Tibial nerve (tissue), 4 donors: ENCODE data around the gene DENND2D. TPM values are rescaled to one million over a fixed set of nuclear protein-coding genes. Genes with fewer than 3 reads are reported as not detected.

Source experiments
- DNase-seq, 2 donors: peaks; one replicate each; pipeline ENCODE4 v3.0.0-alpha.2; 2019; ENCODE audit warnings: low spot score in 2 of 2
- H3K27ac ChIP-seq, 4 donors: fragments of 200-600 bp; sonication (generic) in 3 of 4; one replicate each; pipeline ENCODE4 v1.5.1; 2017 to 2019; ENCODE audit warnings: mild to moderate bottlenecking in 1 of 4
- H3K27me3 ChIP-seq, 2 donors: fragments of 200-600 bp; sonication (generic) in 1 of 2; one replicate each; pipeline versions ENCODE4 v1.5.1 to v1.6.0; 2017 to 2019
- H3K36me3 ChIP-seq, 3 donors: fragments of 200-600 bp; sonication (generic); one replicate each; pipeline ENCODE4 v1.5.1; 2018 to 2019
- H3K4me1 ChIP-seq, 4 donors: fragments of 200-600 bp; sonication (generic) in 3 of 4; one replicate each; pipeline ENCODE4 v1.5.1; 2017 to 2019
- H3K4me3 ChIP-seq, 4 donors: fragments of 200-600 bp; sonication (generic) in 3 of 4; one replicate each; pipeline ENCODE4 v1.5.1; 2017 to 2019; ENCODE audit warnings: mild to moderate bottlenecking in 1 of 4, moderate library complexity in 1 of 4
- H3K9me3 ChIP-seq, 4 donors: fragments of 200-600 bp; sonication (generic) in 3 of 4; one replicate each; pipeline ENCODE4 v1.5.1; 2017 to 2019
- EP300 ChIP-seq, 2 donors: sonication (generic); formaldehyde crosslinking; IDR thresholded peaks; one replicate each; pipeline ENCODE4 v1.6.1; 2017; ENCODE audit warnings: antibody characterized with exemption in 2 of 2, mild to moderate bottlenecking in 1 of 2
- POLR2A ChIP-seq, 2 donors: fragments of 450-650 bp; IDR thresholded peaks; one replicate each; pipeline ENCODE4 v1.6.1; 2017; ENCODE audit warnings: antibody characterized with exemption in 2 of 2, mild to moderate bottlenecking in 2 of 2, moderate library complexity in 2 of 2
- WGBS, 2 donors: methylation state at CpG; one replicate each; pipeline ENCODE4 v1.1.5; 2018; 5-methylcytosine and 5-hydroxymethylcytosine counted together
- total RNA-seq, 4 donors: library from RNA; depleted of rRNA; stranded (reverse); fragments of >200 nt; gene quantifications; one replicate each; pipeline ENCODE4 v1.1.0, GENCODE V29; 2016
- TF ChIP-seq, protein P1 (sequence below), 5 experiments: fragments of 200-600 bp in 3 of 5; fragments of 450-650 bp in 2 of 5; sonication (generic) in 3 of 5; IDR thresholded peaks; one replicate each; pipeline ENCODE4 v1.5.1; 2016 to 2019; ENCODE audit warnings: antibody characterized with exemption in 5 of 5, mild to moderate bottlenecking in 3 of 5, moderate library complexity in 2 of 5

The DENND2D gene
- total RNA-seq, 4 donors from 2014 or later: 4.8 to 21.6 (median 8.2) TPM

DNA sequence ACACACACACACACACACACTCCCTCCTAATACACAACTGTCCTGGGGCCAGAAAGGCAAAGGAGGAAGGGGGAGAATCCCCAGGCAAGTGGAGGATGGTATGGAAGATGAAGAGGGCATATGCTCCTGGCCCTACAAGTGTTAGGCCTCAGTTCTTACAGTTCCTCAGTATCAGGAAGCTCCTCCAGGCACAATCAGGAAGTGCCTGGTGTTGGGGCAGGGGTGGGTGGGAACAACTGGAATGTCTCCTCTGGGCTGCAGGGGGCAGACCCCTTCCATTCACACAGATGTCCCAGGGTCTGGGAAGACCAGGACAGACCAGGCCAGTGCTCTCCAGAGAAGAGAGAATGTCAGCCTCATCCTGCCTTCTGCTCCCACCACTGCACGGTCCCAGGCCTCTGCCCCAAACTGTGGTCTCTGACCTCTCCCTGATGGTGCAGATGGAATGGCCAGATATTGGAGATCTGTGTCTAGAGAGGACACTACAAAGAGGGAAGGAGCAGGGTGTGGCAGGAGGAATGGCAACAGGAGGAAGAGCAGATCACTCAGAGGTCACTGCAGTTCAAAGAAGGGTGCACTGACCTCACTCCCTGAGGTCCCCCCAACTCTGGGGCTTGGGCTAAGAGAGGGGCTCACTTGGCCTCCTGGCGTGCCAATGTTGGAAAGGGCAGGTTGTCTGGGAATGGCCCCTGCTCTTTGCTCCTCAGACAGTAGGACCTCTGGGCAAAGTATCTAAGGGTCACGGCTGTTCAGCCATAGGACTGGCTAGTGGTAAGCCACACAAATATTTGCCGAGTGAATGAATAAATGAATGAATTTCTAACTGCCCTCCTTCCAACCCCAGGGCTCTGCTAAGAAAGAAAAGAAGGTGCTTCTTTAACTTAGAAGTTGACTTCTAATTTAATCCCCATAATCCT is 2.5 kb upstream of the DENND2D start:
- H3K9me3 ChIP-seq: no peaks in the 10 kb centered on the region
- no peaks in the 10 kb centered on the region for H3K36me3 ChIP-seq
- H3K27ac ChIP-seq: peak overlapping the region in 1 of 4 donors; percentile 98
- H3K4me1 ChIP-seq: peaks cover 0 to 40% (median 27%) of the 10 kb centered on the region in 4 donors
- 76 to 80% methylated on average over 4 of the region's 4 CpGs for WGBS, 2 donors
- peak overlapping the region in 2 of 4 donors; percentile 72 to 80 for H3K4me3 ChIP-seq
- H3K27me3 ChIP-seq: peaks cover 0 to 10% of the 10 kb centered on the region in 2 donors
- TF ChIP-seq EP300 (IDR thresholded peaks at IDR 0.05): no peak
- TF ChIP-seq, protein P1, sequence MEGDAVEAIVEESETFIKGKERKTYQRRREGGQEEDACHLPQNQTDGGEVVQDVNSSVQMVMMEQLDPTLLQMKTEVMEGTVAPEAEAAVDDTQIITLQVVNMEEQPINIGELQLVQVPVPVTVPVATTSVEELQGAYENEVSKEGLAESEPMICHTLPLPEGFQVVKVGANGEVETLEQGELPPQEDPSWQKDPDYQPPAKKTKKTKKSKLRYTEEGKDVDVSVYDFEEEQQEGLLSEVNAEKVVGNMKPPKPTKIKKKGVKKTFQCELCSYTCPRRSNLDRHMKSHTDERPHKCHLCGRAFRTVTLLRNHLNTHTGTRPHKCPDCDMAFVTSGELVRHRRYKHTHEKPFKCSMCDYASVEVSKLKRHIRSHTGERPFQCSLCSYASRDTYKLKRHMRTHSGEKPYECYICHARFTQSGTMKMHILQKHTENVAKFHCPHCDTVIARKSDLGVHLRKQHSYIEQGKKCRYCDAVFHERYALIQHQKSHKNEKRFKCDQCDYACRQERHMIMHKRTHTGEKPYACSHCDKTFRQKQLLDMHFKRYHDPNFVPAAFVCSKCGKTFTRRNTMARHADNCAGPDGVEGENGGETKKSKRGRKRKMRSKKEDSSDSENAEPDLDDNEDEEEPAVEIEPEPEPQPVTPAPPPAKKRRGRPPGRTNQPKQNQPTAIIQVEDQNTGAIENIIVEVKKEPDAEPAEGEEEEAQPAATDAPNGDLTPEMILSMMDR (IDR thresholded peaks at IDR 0.05): no peak
- TF ChIP-seq POLR2A (IDR thresholded peaks at IDR 0.05): no peak
- DNase-seq: no peak

DNA sequence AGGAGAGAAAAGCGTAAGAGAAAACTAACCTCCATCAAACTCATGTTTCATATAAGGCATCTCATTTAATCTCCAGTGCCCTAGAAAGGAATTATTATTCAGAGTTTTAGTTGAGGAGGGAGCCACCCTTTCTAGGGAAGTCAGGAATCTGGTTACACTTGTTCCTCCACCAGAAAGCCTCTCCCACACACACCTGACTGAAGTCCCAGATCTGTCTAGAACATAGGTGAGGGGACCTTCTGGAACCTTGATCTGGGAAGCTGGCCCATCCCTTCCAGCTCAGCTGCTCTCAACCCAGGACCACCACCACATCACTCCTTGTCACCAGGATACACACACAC is 1.9 kb upstream of the DENND2D start:
- Histone ChIP-seq H3K9me3 (no peaks in the 10 kb centered on the region), H3K27me3 (peaks cover 0 to 10% of the 10 kb centered on the region in 2 donors), H3K4me1 (peaks cover 0 to 40% (median 27%) of the 10 kb centered on the region in 4 donors), H3K36me3 (no peaks in the 10 kb centered on the region), H3K27ac (no peak overlapping the region), H3K4me3 (no peak overlapping the region)
- 96 to 97% methylated on average over 1 of the region's 1 CpG for WGBS, 2 donors
- DNase-seq: no peak
- TF ChIP-seq, protein P1 (IDR thresholded peaks at IDR 0.05): no peak

DNA sequence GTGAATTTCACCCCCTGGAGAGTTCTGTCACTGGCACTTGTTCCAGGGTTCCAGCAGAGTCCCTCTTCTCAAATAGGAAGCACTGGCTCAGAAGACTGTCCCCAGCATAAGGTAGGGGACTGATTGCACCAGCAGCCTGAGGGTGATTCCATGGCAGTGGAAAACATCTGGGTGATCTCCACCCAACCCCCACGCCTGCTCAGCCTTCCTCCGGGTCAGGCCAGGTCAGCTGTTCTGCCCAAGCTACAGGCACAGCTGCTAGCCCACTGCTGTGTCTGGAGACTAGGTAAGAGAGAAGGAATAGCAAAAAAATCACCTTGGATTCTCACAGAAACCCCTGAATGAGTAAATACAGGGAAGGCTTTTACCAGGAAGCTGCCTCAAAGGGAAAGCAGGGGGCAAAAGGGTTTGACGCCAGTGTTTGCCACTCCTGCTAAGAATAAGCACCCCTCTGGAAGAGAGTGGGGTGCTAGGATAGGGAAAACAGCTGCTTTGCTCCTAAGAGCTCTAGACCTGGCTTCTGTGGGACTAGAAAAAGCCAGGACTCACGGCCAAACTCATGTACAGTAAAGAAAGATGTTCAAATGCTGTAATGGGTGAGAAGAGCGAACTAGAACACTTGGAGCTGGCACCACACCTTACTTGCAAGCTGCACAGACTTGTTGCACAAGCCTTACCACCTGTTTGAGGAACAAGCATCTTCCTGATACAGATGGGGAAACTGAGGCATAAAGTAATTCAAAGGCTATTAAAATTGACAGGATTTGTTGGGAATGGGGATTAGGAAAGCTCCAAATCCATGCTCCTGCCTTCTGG is 1.0 kb upstream of the DENND2D start:
- Histone ChIP-seq H3K27me3 (peaks cover 0 to 10% of the 10 kb centered on the region in 2 donors), H3K9me3 (no peaks in the 10 kb centered on the region), H3K36me3 (no peaks in the 10 kb centered on the region), H3K4me3 (peak overlapping the region in 1 of 4 donors; percentile 3), H3K27ac (peak overlapping the region in 2 of 4 donors; percentile 42 to 73), H3K4me1 (peaks cover 0 to 40% (median 27%) of the 10 kb centered on the region in 4 donors)
- DNase-seq: no peak
- TF ChIP-seq, protein P1 (IDR thresholded peaks at IDR 0.05): no peak
- no peak for TF ChIP-seq EP300 (IDR thresholded peaks at IDR 0.05)
- TF ChIP-seq POLR2A (IDR thresholded peaks at IDR 0.05): no peak
- WGBS, 2 donors: 61 to 63% methylated on average over 5 of the region's 5 CpGs

DNA sequence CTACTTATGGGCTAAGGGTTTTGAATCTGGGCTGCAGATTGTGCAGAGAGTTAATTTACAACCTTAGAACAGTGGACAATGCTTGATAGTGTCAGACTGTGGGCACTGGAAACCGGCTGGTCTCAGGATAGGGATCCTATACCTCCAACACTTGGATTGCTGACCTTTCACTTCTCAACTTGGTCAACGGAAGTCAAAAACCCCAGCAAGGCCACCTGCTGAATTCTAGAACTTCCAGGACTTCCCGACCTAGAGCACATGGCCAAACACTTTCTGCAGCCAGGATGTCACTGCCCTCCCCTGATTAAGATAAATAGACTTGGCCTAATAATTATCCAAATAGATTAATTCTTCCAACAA is 336 bp upstream of the DENND2D start:
- no peak for DNase-seq
- no peaks in the 10 kb centered on the region for H3K9me3 ChIP-seq
- peak overlapping the region in 3 of 4 donors; percentile 46 to 73 (median 52) for H3K27ac ChIP-seq
- peaks cover 0 to 10% of the 10 kb centered on the region in 2 donors for H3K27me3 ChIP-seq
- 66 to 71% methylated on average over 3 of the region's 3 CpGs for WGBS, 2 donors
- peaks cover 0 to 40% (median 27%) of the 10 kb centered on the region in 4 donors for H3K4me1 ChIP-seq
- TF ChIP-seq EP300 (IDR thresholded peaks at IDR 0.05): no peak
- no peaks in the 10 kb centered on the region for H3K36me3 ChIP-seq
- peak overlapping the region in 1 of 4 donors; percentile 21 for H3K4me3 ChIP-seq

DNA sequence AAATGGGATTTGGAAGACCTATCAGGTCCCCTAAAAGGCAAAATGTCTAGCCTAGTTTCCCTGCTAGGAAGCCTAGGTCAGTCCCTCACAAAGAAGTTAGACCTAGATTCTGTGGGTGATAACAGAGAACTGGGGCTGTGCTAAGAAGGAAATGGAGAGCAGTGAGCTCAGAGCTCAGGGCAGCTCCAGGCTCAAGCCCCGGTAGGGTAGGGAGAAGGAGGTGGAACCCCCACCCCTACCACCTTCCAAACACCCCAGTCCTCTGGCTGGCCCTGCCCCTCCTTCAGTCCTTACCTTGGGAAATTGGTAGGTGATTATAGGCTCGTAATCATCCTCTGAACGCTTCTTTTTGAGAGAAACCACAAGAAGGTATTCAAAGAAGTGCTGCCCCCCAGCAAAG is 1.1 kb downstream of the DENND2D start:
- no peak for DNase-seq
- peak overlapping the region in 2 of 4 donors; percentile 28 to 29 for H3K4me3 ChIP-seq
- WGBS, 2 donors: 82 to 98% methylated on average over 3 of the region's 3 CpGs
- H3K9me3 ChIP-seq: no peaks in the 10 kb centered on the region
- TF ChIP-seq, protein P1 (IDR thresholded peaks at IDR 0.05): no peak
- TF ChIP-seq EP300 (IDR thresholded peaks at IDR 0.05): no peak
- TF ChIP-seq POLR2A (IDR thresholded peaks at IDR 0.05): no peak
- H3K27me3 ChIP-seq: peaks cover 0 to 3% of the 10 kb centered on the region in 2 donors
- H3K36me3 ChIP-seq: no peaks in the 10 kb centered on the region
- peaks cover 0 to 44% (median 25%) of the 10 kb centered on the region in 4 donors for H3K4me1 ChIP-seq
- H3K27ac ChIP-seq: peak overlapping the region in 3 of 4 donors; percentile 65 to 75 (median 73)
